ENCODE data around the gene PEX19. TPM values are rescaled to one million over a fixed set of nuclear protein-coding genes. Genes with fewer than 3 reads are reported as not detected.

The PEX19 gene
- polyA plus RNA-seq, 1 donor from 2014 or later, result 51.6 TPM

- Histone ChIP-seq H2AFZ (ENCODE audit: low read depth, low read length) (no peak overlapping the region), H3K27ac (ENCODE audit: low read length) (no peak overlapping the region), H4K20me1 (ENCODE audit: insufficient read depth) (no peaks in the 10 kb centered on the region)
Measured at GRCh38 chr1:160243767-160244166, 41.2 kb downstream of the PEX19 start.

GRCh38 chr1:160239582-160240299 lies 45.2 kb downstream of the PEX19 start:
- H3K27me3 ChIP-seq (ENCODE audit: insufficient read depth, low read depth, low read length), result no peaks in the 10 kb centered on the region
- no peaks in the 10 kb centered on the region for H4K20me1 ChIP-seq (ENCODE audit: insufficient read depth)
- no peak overlapping the region for H3K27ac ChIP-seq (ENCODE audit: low read length)
- no peak for TF ChIP-seq EP300 (conservative IDR thresholded peaks at IDR 0.05; ENCODE audit: poor library complexity, severe bottlenecking)
- no peak for TF ChIP-seq EZH2 (IDR thresholded peaks at IDR 0.05; ENCODE audit: borderline replicate concordance, insufficient read depth, low read length, poor library complexity, severe bottlenecking)
- TF ChIP-seq, protein P1, sequence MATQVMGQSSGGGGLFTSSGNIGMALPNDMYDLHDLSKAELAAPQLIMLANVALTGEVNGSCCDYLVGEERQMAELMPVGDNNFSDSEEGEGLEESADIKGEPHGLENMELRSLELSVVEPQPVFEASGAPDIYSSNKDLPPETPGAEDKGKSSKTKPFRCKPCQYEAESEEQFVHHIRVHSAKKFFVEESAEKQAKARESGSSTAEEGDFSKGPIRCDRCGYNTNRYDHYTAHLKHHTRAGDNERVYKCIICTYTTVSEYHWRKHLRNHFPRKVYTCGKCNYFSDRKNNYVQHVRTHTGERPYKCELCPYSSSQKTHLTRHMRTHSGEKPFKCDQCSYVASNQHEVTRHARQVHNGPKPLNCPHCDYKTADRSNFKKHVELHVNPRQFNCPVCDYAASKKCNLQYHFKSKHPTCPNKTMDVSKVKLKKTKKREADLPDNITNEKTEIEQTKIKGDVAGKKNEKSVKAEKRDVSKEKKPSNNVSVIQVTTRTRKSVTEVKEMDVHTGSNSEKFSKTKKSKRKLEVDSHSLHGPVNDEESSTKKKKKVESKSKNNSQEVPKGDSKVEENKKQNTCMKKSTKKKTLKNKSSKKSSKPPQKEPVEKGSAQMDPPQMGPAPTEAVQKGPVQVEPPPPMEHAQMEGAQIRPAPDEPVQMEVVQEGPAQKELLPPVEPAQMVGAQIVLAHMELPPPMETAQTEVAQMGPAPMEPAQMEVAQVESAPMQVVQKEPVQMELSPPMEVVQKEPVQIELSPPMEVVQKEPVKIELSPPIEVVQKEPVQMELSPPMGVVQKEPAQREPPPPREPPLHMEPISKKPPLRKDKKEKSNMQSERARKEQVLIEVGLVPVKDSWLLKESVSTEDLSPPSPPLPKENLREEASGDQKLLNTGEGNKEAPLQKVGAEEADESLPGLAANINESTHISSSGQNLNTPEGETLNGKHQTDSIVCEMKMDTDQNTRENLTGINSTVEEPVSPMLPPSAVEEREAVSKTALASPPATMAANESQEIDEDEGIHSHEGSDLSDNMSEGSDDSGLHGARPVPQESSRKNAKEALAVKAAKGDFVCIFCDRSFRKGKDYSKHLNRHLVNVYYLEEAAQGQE (IDR thresholded peaks at IDR 0.05; ENCODE audit: borderline replicate concordance), result no peak
- no peak for TF ChIP-seq MXI1 (conservative IDR thresholded peaks at IDR 0.05; ENCODE audit: poor library complexity, severe bottlenecking)
- TF ChIP-seq POLR2AphosphoS5 (IDR thresholded peaks at IDR 0.05), result no peak
- TF ChIP-seq, protein P2, sequence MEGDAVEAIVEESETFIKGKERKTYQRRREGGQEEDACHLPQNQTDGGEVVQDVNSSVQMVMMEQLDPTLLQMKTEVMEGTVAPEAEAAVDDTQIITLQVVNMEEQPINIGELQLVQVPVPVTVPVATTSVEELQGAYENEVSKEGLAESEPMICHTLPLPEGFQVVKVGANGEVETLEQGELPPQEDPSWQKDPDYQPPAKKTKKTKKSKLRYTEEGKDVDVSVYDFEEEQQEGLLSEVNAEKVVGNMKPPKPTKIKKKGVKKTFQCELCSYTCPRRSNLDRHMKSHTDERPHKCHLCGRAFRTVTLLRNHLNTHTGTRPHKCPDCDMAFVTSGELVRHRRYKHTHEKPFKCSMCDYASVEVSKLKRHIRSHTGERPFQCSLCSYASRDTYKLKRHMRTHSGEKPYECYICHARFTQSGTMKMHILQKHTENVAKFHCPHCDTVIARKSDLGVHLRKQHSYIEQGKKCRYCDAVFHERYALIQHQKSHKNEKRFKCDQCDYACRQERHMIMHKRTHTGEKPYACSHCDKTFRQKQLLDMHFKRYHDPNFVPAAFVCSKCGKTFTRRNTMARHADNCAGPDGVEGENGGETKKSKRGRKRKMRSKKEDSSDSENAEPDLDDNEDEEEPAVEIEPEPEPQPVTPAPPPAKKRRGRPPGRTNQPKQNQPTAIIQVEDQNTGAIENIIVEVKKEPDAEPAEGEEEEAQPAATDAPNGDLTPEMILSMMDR (IDR thresholded peaks at IDR 0.05; ENCODE audit: poor library complexity, severe bottlenecking), result no peak
- no peaks in the 10 kb centered on the region for H3K9me2 ChIP-seq (ENCODE audit: insufficient read depth, low read length)
- H2AFZ ChIP-seq (ENCODE audit: low read depth, low read length), result no peak overlapping the region
- H3K4me3 ChIP-seq (ENCODE audit: low read length), result no peak overlapping the region
- H3K9me3 ChIP-seq (ENCODE audit: low read length), result no peaks in the 10 kb centered on the region
- peaks cover 9% of the 10 kb centered on the region for H3K79me2 ChIP-seq (replicated peaks; ENCODE audit: insufficient read depth, low read length)
- peaks cover 11% of the 10 kb centered on the region for H3K36me3 ChIP-seq (ENCODE audit: insufficient read depth, low read length)
- H3K4me2 ChIP-seq (ENCODE audit: low read length), result no peak overlapping the region
- no peak overlapping the region for H3K9ac ChIP-seq (ENCODE audit: low read length)
- H3F3A ChIP-seq (ENCODE audit: insufficient read depth, low read length, poor library complexity, severe bottlenecking), result no peaks in the 10 kb centered on the region

More at GRCh38 chr1:160243767-160244166, 41.2 kb downstream of the PEX19 start:
- Histone ChIP-seq H3K4me2 (ENCODE audit: low read length) (no peak overlapping the region), H3K36me3 (ENCODE audit: insufficient read depth, low read length) (peaks cover 5% of the 10 kb centered on the region), H3K4me3 (ENCODE audit: low read length) (no peak overlapping the region), H3K9me3 (ENCODE audit: low read length) (no peaks in the 10 kb centered on the region), H3K79me2 (replicated peaks; ENCODE audit: insufficient read depth, low read length) (peaks cover 18% of the 10 kb centered on the region), H3K9ac (ENCODE audit: low read length) (no peak overlapping the region), H3K27me3 (ENCODE audit: insufficient read depth, low read depth, low read length) (no peaks in the 10 kb centered on the region), H3K9me2 (ENCODE audit: insufficient read depth, low read length) (no peaks in the 10 kb centered on the region), H3F3A (ENCODE audit: insufficient read depth, low read length, poor library complexity, severe bottlenecking) (no peaks in the 10 kb centered on the region)
- TF ChIP-seq, protein P1 (IDR thresholded peaks at IDR 0.05; ENCODE audit: borderline replicate concordance), result no peak
- TF ChIP-seq SMC3 (conservative IDR thresholded peaks at IDR 0.05; ENCODE audit: poor library complexity) (no peak), RAD21 (conservative IDR thresholded peaks at IDR 0.05) (no peak), TAF1 (IDR thresholded peaks at IDR 0.05; ENCODE audit: low read depth) (no peak), MXI1 (conservative IDR thresholded peaks at IDR 0.05; ENCODE audit: poor library complexity, severe bottlenecking) (no peak), EZH2 (IDR thresholded peaks at IDR 0.05; ENCODE audit: borderline replicate concordance, insufficient read depth, low read length, poor library complexity, severe bottlenecking) (no peak), EP300 (conservative IDR thresholded peaks at IDR 0.05; ENCODE audit: poor library complexity, severe bottlenecking) (no peak), POLR2AphosphoS5 (IDR thresholded peaks at IDR 0.05) (no peak)
- TF ChIP-seq, protein P2 (IDR thresholded peaks at IDR 0.05; ENCODE audit: poor library complexity, severe bottlenecking), result no peak

All from neural cell (in vitro differentiated cells).